Hypothalamus (tissue), 51 donors: Measurements from ENCODE around the gene RAB11FIP4.
"Not testable (repeated sequence)": the region's sequence is repeated elsewhere in the genome, so short reads cannot be mapped to it uniquely, and the experiment has no call there.

Source experiments
- DNase-seq, 51 donors: peaks; one replicate each; lab custom pipeline; 2025; lab: John Stamatoyannopoulos, UW

RAB11FIP4 gene, protein sequence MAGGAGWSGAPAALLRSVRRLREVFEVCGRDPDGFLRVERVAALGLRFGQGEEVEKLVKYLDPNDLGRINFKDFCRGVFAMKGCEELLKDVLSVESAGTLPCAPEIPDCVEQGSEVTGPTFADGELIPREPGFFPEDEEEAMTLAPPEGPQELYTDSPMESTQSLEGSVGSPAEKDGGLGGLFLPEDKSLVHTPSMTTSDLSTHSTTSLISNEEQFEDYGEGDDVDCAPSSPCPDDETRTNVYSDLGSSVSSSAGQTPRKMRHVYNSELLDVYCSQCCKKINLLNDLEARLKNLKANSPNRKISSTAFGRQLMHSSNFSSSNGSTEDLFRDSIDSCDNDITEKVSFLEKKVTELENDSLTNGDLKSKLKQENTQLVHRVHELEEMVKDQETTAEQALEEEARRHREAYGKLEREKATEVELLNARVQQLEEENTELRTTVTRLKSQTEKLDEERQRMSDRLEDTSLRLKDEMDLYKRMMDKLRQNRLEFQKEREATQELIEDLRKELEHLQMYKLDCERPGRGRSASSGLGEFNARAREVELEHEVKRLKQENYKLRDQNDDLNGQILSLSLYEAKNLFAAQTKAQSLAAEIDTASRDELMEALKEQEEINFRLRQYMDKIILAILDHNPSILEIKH

DNA sequence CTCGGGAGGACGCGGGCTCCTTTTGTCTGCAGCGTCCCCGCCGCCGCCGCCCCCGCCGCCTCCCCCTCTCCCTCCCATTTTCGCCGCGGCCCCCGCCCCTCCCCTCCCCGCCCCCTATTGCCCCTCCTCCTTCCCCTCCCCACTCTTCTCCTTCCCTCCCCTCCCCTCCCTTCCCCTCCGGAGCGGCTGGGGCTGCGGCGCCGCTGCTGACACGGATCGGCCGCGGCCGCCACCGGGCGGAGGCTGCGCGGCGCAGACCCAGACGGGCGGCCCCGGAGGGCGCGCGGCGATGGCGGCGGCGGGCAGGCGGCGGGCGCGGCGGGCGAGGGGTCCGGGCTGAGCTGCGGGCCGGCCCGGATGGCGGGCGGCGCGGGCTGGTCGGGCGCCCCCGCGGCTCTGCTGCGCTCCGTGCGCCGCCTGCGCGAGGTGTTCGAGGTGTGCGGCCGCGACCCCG lies at the start of gene RAB11FIP4:
Gene RAB11FIP4 (plus strand): TSS at position 180 of the 454 bp plus-strand sequence. CDS start 178 bp downstream, at position 358.
- DNase-seq = peak in 20 of 51 donors; percentile 15 to 62 (median 42)

- not testable (repeated sequence) for DNase-seq
Observed at GRCh38 chr17:31345191-31345747, 46.2 kb upstream of the RAB11FIP4 start.

- DNase-seq = no peak
Observed at GRCh38 chr17:31349454-31349853, 42.0 kb upstream of the RAB11FIP4 start.

- DNase-seq = no peak
Observed at GRCh38 chr17:31355935-31356334, 35.5 kb upstream of the RAB11FIP4 start.

DNA sequence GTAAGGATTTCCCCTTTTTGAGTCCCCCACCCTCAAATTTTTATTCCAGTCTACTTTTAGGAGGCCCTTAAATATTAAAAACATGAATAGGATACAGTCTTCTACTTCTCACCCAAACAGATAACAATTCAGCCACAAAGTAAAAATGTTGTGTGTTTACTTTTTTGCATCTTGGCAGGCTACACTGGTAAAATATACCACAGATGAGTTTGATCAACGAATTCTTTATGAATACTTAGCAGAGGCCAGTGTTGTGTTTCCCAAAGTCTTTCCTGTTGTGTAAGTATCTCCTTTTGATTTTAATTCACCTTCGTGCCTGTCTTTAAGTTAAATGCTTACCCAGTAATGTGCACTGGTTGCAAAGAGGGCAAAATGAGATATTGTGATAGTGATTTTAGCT lies 34.4 kb upstream of the RAB11FIP4 start:
- no peak for DNase-seq

DNA sequence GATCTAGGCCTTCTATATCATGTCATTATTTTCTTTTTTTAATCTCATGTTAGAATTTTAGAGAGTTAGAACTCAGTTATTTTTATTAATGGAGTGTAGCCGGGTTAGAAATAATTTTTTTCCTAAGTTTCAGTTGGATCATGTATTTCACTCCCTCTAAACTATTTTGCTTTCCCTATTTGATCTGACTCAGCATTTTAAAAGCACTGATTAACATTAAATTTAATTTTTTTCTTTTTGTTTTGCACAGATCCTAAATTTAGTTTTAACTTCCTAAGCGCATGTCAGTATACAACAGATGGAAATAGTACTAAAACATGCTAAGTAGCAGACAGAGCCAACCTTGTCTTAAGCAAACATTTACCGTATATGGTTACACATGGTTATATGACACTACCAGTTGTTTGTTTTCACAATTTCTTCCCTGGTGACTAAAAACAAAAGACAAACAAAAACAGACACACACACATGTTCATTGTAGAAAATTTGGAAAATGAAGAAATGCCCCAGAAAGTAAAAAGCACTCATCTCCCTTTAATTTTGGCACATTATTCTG lies 33.6 kb upstream of the RAB11FIP4 start:
- no peak for DNase-seq

GRCh38 chr17:31364012-31364411 lies 27.5 kb upstream of the RAB11FIP4 start:
- DNase-seq = no peak

DNA sequence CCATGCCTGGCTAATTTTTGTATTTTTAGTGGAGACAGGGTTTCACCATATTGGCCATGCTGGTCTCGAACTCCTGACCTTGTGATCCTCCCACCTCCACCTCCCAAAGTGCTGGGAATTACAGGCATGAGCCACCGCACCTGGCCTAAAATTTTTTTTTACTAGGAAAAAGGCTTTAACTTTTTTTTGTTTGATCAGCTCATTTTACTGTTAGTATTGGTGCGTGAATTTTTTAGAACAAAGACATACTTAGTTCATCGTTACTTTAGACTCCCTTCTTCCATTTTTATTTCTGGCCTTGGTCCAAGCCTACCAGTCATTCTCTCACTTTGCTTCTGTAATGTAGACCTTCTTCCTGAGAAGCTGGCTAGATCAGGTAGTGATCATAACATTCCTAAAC lies 25.4 kb upstream of the RAB11FIP4 start:
- no peak for DNase-seq

- DNase-seq = no peak
Observed at GRCh38 chr17:31369266-31369665, 22.2 kb upstream of the RAB11FIP4 start.

DNA sequence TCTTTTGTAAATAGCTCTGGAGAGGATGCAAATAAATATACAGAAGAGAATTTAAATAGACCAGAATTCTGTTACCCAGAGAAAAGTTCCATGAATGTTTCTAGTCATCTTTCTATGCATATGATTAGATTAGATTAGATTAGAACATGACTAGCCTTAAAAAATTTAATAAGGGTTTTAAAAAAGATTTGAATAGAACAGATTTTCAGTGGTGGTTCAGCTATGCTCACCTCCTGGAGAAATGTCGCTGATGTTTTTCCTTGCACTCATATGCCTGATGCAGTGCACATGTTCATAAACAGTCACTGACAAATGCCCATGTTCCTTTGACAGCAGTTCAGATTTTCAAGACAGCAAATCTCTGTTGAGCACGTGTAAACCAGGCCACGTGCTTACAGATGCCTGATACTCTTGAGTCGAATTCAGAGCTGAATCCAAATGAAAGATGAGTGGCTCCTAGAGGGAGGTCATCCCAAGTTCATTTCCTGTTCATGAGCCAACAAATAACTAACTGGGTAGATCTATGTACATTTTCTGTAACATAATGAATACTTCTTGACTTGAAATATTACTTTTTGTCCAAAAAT lies 19.9 kb upstream of the RAB11FIP4 start:
- no peak for DNase-seq

- DNase-seq = peak in 5 of 51 donors; percentile 16 to 80 (median 53)
Observed at GRCh38 chr17:31373150-31374093, 18.1 kb upstream of the RAB11FIP4 start.

GRCh38 chr17:31374094-31374447 lies 17.4 kb upstream of the RAB11FIP4 start:
- DNase-seq = no peak

DNA sequence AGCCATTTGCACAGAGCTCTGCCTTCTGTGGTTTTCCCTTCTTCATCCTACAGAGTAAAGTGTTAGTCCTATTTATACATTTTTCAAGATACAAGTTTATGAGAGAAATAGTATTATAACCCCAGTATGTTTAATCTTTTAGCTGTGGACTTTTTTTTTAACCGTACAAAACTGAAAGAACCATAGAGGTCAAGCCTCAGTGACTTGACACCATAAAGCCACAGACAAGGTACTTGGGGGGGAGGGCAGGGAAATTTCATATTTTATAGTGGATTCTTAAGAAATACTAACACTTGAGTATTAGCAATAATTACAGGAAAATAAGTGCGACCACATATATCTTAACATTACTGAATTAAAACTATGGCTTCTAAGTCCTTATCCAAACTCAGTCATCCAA lies 17.0 kb upstream of the RAB11FIP4 start:
- no peak for DNase-seq

DNA sequence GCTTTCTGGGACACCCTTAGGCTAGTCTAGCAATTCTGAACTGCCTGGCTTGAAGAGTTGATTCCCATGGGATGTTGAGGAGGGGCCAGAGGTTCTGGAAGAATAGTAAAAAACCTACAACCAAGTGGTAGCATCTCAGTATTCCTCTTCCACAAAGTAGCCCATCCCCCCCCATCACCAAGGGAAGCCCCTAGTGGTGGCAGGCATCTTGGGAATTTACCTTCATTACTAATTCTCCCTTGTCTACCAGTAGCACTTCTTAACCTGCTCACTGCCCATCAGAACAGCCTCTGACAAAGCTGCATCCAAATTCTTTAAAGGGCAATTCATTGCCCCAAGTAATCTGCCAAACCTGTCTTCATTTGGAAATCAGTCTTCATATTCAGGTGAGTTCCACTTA lies 12.8 kb upstream of the RAB11FIP4 start:
- DNase-seq = no peak

GRCh38 chr17:31379597-31380205 lies 11.8 kb upstream of the RAB11FIP4 start:
- peak in 1 of 51 donors; percentile 18 for DNase-seq

DNA sequence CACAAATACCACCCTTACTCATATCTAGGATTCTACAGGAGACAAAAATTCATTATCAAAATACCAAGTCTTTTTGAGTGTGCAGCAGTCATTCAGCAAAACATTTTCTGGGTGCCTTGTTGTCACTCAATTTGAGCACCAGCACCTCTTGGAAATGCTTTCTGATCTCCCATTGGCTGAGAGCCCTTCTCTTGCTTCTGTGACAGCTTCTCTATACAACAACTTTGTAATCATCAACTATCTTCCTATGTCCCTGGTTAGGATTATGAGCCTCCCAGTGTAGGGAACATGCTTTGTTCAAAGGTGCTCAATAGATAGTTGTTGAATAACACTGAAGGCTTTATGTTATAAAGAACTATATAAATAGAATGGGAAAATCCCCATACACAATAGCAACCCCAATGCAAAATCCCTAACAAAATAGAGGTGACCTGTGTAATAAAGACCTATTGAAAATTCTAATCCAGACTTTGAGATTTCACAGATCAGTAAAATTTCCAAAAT lies 10.3 kb upstream of the RAB11FIP4 start:
- no peak for DNase-seq

GRCh38 chr17:31382668-31383275 lies 8.7 kb upstream of the RAB11FIP4 start:
- DNase-seq = not testable (repeated sequence)

GRCh38 chr17:31383488-31383887 lies 8.0 kb upstream of the RAB11FIP4 start:
- DNase-seq = not testable (repeated sequence)
